ENCODE results near the gene RHBDF2. TPM values are rescaled to one million over a fixed set of nuclear protein-coding genes. Genes with fewer than 3 reads are reported as not detected.

The RHBDF2 gene
- total RNA-seq, 4 donors from 2014 or later, result 11.4 to 29.8 (median 23.3) TPM

- no peak overlapping the region for H3K4me3 ChIP-seq
- H3K4me1 ChIP-seq, result peaks cover 61 to 70% of the 10 kb centered on the region in 2 donors
- no peaks in the 10 kb centered on the region for H3K9me3 ChIP-seq
- DNase-seq, result no peak
- H3K27ac ChIP-seq, result peak overlapping the region; percentile 58 to 73 (median 64)
- ATAC-seq, result no peak
- intact Hi-C loops (cut with DNase I; ENCODE audit: low total_unique reads) (loop anchor here (1.0 kb wide), 1 partner anchor 24 kb away; no protein-coding TSS in a partner anchor), in situ Hi-C loops (cut with MboI; ENCODE audit: low sequenced_read_pairs in 4 of 4) (no loop called here)
- peak in 1 of 5 experiments; percentile 19 for TF ChIP-seq CTCF (IDR thresholded peaks at IDR 0.05 in 4 of 5, conservative IDR thresholded peaks at IDR 0.05 in 1 of 5)
- no peak for TF ChIP-seq POLR2A (IDR thresholded peaks at IDR 0.05)
- H3K36me3 ChIP-seq, result no peaks in the 10 kb centered on the region
- no peaks in the 10 kb centered on the region for H3K27me3 ChIP-seq
Observed at GRCh38 chr17:76547642-76548202, 46.5 kb upstream of the RHBDF2 start.

- Histone ChIP-seq H3K4me3 (no peak overlapping the region), H3K36me3 (no peaks in the 10 kb centered on the region), H3K27ac (peak overlapping the region; percentile 35 to 53 (median 44)), H3K27me3 (no peaks in the 10 kb centered on the region), H3K4me1 (peaks cover 62 to 70% of the 10 kb centered on the region in 2 donors), H3K9me3 (no peaks in the 10 kb centered on the region)
- intact Hi-C loops (cut with DNase I; ENCODE audit: low total_unique reads) (loop anchor here (1.0 kb wide), 1 partner anchor 24 kb away; no protein-coding TSS in a partner anchor), in situ Hi-C loops (cut with MboI; ENCODE audit: low sequenced_read_pairs in 4 of 4) (no loop called here)
- DNase-seq (peak in 1 of 2 donors; percentile 46), ATAC-seq (peak; percentile 60 to 70)
- TF ChIP-seq POLR2A (IDR thresholded peaks at IDR 0.05), result no peak
- peak; percentile 38 to 82 (median 81) for TF ChIP-seq CTCF (IDR thresholded peaks at IDR 0.05 in 4 of 5, conservative IDR thresholded peaks at IDR 0.05 in 1 of 5)
Observed at GRCh38 chr17:76547183-76547641, 46.0 kb upstream of the RHBDF2 start.

GRCh38 chr17:76546556-76547182 lies 45.4 kb upstream of the RHBDF2 start:
- H3K4me1 ChIP-seq, result peaks cover 62 to 70% of the 10 kb centered on the region in 2 donors

GRCh38 chr17:76545918-76546555 lies 44.8 kb upstream of the RHBDF2 start:
- Histone ChIP-seq H3K4me1 (peaks cover 62 to 69% of the 10 kb centered on the region in 2 donors), H3K27ac (peak overlapping the region in 1 of 4 donors; percentile 53), H3K27me3 (no peaks in the 10 kb centered on the region), H3K36me3 (no peaks in the 10 kb centered on the region), H3K4me3 (no peak overlapping the region), H3K9me3 (no peaks in the 10 kb centered on the region)
- intact Hi-C loops (cut with DNase I; ENCODE audit: low total_unique reads), result no loop called here
- in situ Hi-C loops (cut with MboI; ENCODE audit: low sequenced_read_pairs in 4 of 4), result no loop called here
- TF ChIP-seq CTCF (IDR thresholded peaks at IDR 0.05 in 4 of 5, conservative IDR thresholded peaks at IDR 0.05 in 1 of 5) (no peak), POLR2A (IDR thresholded peaks at IDR 0.05) (no peak)
- ATAC-seq (no peak), DNase-seq (no peak)

More at GRCh38 chr17:76546556-76547182, 45.4 kb upstream of the RHBDF2 start:
- no peak for ATAC-seq
- intact Hi-C loops (cut with DNase I; ENCODE audit: low total_unique reads), result loop anchor here (1.0 kb wide), 1 partner anchor 23 kb away; no protein-coding TSS in a partner anchor
- H3K9me3 ChIP-seq, result no peaks in the 10 kb centered on the region
- H3K36me3 ChIP-seq, result no peaks in the 10 kb centered on the region
- in situ Hi-C loops (cut with MboI; ENCODE audit: low sequenced_read_pairs in 4 of 4), result no loop called here
- H3K27me3 ChIP-seq, result no peaks in the 10 kb centered on the region
- no peak overlapping the region for H3K4me3 ChIP-seq
- TF ChIP-seq CTCF (IDR thresholded peaks at IDR 0.05 in 4 of 5, conservative IDR thresholded peaks at IDR 0.05 in 1 of 5) (no peak), POLR2A (IDR thresholded peaks at IDR 0.05) (no peak)
- no peak for DNase-seq
- H3K27ac ChIP-seq, result peak overlapping the region; percentile 35 to 53 (median 44)
